Spleen (tissue), 7 donors: Measurements from ENCODE around the gene BTG2.

Source experiments
- POLR2A ChIP-seq, 3 donors: fragments of 450-650 bp; IDR thresholded peaks; one replicate each; pipeline ENCODE4 v1.5.1; 2017; ENCODE audit warnings: antibody characterized with exemption in 3 of 3, mild to moderate bottlenecking in 1 of 3
- TF ChIP-seq, protein P1 (sequence below), 11 experiments: fragments of 200-600 bp in 7 of 11; fragments of 450-650 bp in 4 of 11; sonication (generic) in 4 of 11; IDR thresholded peaks in 8 of 11; conservative IDR thresholded peaks in 3 of 11; 1 replicate in 7 of 11; 2 replicates in 4 of 11; pipeline versions ENCODE4 v1.4.0 to v1.8.0; 2016 to 2021; ENCODE audit warnings: antibody characterized with exemption in 11 of 11, inconsistent platforms in 4 of 11, mild to moderate bottlenecking in 1 of 11
- donor health status: DM: no; HTN: no; CAD: no; lungs with moderate emphysema.
- donor health status: DM: no; HTN: no; CAD: no.
- donor health status: DM: no; HTN: no; CAD: no.

DNA sequence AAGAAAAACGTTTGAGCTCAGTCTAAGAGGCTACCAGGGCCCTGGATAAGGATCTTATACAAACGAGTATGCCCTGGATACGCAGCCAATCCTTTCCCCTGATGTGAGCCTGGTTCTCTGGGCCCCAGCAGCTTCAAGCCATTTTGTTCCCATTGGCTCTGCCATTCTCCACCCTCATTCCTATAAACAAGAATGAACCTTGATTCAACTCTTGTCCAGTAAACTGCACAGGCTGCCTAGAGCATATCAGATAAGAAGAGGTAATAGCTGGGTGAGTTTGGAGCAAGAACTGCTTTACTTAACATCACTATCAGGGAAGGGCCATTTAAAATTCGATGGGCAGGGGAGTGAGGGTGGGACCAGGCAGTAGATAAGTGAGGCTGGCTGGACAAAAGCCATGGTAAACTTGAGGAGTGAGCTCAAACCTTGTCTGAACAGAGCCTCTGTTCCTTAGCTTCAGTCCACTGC is 11.3 kb downstream of the BTG2 start:
- TF ChIP-seq POLR2A (IDR thresholded peaks at IDR 0.05), result no peak
- TF ChIP-seq, protein P1, sequence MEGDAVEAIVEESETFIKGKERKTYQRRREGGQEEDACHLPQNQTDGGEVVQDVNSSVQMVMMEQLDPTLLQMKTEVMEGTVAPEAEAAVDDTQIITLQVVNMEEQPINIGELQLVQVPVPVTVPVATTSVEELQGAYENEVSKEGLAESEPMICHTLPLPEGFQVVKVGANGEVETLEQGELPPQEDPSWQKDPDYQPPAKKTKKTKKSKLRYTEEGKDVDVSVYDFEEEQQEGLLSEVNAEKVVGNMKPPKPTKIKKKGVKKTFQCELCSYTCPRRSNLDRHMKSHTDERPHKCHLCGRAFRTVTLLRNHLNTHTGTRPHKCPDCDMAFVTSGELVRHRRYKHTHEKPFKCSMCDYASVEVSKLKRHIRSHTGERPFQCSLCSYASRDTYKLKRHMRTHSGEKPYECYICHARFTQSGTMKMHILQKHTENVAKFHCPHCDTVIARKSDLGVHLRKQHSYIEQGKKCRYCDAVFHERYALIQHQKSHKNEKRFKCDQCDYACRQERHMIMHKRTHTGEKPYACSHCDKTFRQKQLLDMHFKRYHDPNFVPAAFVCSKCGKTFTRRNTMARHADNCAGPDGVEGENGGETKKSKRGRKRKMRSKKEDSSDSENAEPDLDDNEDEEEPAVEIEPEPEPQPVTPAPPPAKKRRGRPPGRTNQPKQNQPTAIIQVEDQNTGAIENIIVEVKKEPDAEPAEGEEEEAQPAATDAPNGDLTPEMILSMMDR (IDR thresholded peaks at IDR 0.05 in 8 of 11, conservative IDR thresholded peaks at IDR 0.05 in 3 of 11), result no peak
